Activated CD4-positive, alpha-beta memory T cell treated with anti-CD3 and anti-CD28 coated beads for 36 hours (primary cell): Measurements from ENCODE around the gene SAMD11. TPM values are rescaled to one million over a fixed set of nuclear protein-coding genes. Genes with fewer than 3 reads are reported as not detected.
"Not testable (repeated sequence)": the region's sequence is repeated elsewhere in the genome, so short reads cannot be mapped to it uniquely, and the experiment has no call there.

Experiments
- CTCF ChIA-PET: fragments of 350-600 bp; sonication (Branson Sonifier 250); formaldehyde crosslinking; loops from one replicate; lab custom pipeline; 2021; ENCODE audit warnings: antibody characterized with exemption, inconsistent platforms; lab: Charles Lee
- POLR2A ChIA-PET: fragments of 350-600 bp; sonication (Branson Sonifier 250); formaldehyde crosslinking; loops from one replicate; lab custom pipeline; 2021; ENCODE audit warnings: antibody characterized with exemption; lab: Charles Lee
- DNase-seq: peaks from one replicate; pipeline ENCODE4 v3.0.0-alpha.2; 2020
- H3K27ac Mint-ChIP-seq: one replicate; pipeline ENCODE4 v1.8.0; 2021; ENCODE audit warnings: mixed read lengths
- H3K27me3 Mint-ChIP-seq: one replicate; pipeline ENCODE4 v1.8.0; 2021; ENCODE audit warnings: mixed read lengths
- H3K36me3 Mint-ChIP-seq: one replicate; pipeline ENCODE4 v1.8.0; 2021; ENCODE audit warnings: mixed read lengths
- H3K4me1 Mint-ChIP-seq: one replicate; pipeline ENCODE4 v1.8.0; 2021; ENCODE audit warnings: low read depth, mixed read lengths
- H3K4me3 Mint-ChIP-seq: one replicate; pipeline ENCODE4 v1.8.0; 2021; ENCODE audit warnings: mild to moderate bottlenecking, mixed read lengths
- H3K9me3 Mint-ChIP-seq: one replicate; pipeline ENCODE4 v1.8.0; 2021; ENCODE audit warnings: mixed read lengths
- intact Hi-C: fragments of 100-400 bp; cut with micrococcal nuclease; formaldehyde crosslinking; loops from one replicate; pipeline ENCODE4 v1.15.1; 2023
- total RNA-seq, 2 experiments: library from RNA; stranded (reverse); gene quantifications; one replicate each; pipeline ENCODE4 v1.2.3, GENCODE V29; 2021

Gene SAMD11
- total RNA-seq, 2 experiments from 2014 or later, result not detected

DNA sequence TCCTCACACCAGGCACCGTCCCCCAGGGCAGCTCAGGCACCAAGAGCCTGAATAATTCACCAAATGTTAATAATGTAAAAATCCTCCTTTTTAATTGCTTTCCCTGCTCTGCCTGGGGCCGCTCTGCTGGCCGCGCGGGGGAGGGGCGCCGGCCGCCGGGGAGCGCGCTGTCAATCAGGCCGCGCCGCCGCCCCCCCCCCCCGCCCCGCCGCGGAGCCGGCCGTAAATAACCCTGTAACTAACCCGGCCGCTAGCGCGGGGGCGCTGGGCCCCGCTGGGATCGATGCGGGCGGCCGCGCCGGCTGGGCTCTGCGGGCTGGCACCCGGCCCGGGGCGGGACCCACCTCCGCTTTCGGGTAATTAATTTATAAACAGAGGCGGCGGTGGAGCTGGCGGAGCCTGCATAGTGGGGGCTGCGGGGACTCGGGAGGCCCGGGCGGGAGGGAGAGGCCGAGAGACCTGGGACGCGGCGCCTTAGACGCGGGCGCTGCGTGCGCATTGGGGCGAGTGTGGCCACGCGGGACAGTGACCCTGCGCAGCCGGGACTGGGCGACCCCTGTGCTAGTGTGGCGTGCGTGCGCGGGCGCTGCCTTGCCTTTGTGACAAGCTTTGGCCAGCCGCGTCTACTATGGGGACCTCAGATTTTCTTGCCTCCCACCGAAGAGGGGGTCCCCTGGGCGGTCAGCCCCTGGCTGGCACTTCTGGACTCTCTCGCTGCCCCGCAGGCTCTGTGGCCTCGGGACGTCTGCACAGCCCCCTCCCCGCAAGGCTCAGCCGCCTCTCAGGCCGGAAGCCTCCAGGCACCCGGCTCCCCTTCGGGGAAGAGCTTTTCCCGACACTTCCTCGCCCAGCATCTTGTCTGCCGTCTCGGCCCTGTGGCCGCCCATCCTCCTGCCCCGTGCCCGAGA, 16.6 kb downstream of the SAMD11 start:
- H3K36me3 Mint-ChIP-seq, result peaks cover 11% of the 10 kb centered on the region
- H3K27me3 Mint-ChIP-seq, result peaks cover 24% of the 10 kb centered on the region
- peak overlapping the region; percentile 32 for H3K4me3 Mint-ChIP-seq
- intact Hi-C loops, result no loop called here
- CTCF ChIA-PET, result interaction anchor here (0.7 to 3.0 kb wide), 3 partner anchors 14 to 35 kb away, joined by 3 to 19 read pairs (median 14); no protein-coding TSS in a partner anchor
- no peaks in the 10 kb centered on the region for H3K9me3 Mint-ChIP-seq
- POLR2A ChIA-PET, result interaction anchor here (1.0 kb wide), 1 partner anchor 11 kb away, joined by 3 read pairs; no protein-coding TSS in a partner anchor
- DNase-seq, result no peak
- H3K27ac Mint-ChIP-seq, result no peak overlapping the region
- peaks cover 11% of the 10 kb centered on the region for H3K4me1 Mint-ChIP-seq

- Mint-ChIP-seq H3K27ac (no peak overlapping the region), H3K9me3 (no peaks in the 10 kb centered on the region), H3K4me3 (peak overlapping the region; percentile 50), H3K4me1 (peaks cover 8% of the 10 kb centered on the region), H3K36me3 (peaks cover 17% of the 10 kb centered on the region), H3K27me3 (peaks cover 21% of the 10 kb centered on the region)
- intact Hi-C loops, result no loop called here
- ChIA-PET POLR2A (interaction anchor here (1.0 kb wide), 1 partner anchor 12 kb away, joined by 3 read pairs; no protein-coding TSS in a partner anchor), CTCF (interaction anchor here (0.7 to 2.9 kb wide), 2 partner anchors 15 to 36 kb away, joined by 3 to 14 read pairs; no protein-coding TSS in a partner anchor)
- no peak for DNase-seq
Measured at GRCh38 chr1:941015-941587, 17.4 kb downstream of the SAMD11 start.

DNA sequence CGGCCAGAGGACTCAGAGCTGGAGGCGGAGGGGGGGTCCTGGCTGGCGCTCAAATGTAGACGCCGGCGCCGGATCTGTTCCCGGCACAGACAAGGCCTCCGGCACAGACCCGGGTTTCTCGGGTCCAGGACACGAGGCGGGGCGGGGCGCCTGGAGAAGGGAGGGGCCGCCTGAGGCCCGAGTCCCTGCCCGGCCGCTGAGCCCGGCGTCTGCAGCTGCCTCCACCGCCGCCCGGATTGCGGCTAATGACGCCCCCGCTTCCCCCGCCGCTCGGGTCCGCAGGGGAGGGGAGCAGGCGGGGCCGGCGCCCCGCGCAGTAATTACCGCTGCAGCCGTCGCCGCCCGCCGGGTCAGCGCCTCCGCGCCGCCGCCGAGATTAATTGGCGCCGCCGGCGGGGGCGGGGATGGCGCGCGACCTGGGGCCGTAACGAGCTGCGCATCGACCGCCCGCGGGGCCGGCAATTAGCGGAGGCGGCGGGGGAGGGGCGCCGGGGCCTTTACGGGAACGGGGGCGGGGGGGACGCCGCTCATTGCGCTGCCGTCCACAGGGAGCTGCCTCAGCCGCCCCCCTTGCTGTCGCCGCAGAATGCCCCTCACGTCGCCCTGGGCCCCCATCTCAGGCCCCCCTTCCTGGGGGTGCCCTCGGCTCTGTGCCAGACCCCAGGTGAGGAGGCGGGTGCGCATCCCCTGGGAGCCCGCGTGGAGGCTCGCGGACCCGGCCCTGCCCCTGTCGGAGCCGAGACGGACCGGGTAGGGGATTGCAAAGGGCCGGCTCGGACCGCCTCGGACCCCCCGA, 18.1 kb downstream of the SAMD11 start:
- ChIA-PET POLR2A (interaction anchor here (1.0 kb wide), 2 partner anchors 13 to 16 kb away, joined by 3 read pairs; no protein-coding TSS in a partner anchor), CTCF (interaction anchor here (2.9 kb wide), 1 partner anchor 37 kb away, joined by 14 read pairs; no protein-coding TSS in a partner anchor)
- H3K27me3 Mint-ChIP-seq, result peaks cover 21% of the 10 kb centered on the region
- intact Hi-C loops, result no loop called here
- peaks cover 8% of the 10 kb centered on the region for H3K4me1 Mint-ChIP-seq
- H3K27ac Mint-ChIP-seq, result no peak overlapping the region
- peak overlapping the region; percentile 50 for H3K4me3 Mint-ChIP-seq
- no peak for DNase-seq
- H3K9me3 Mint-ChIP-seq, result no peaks in the 10 kb centered on the region
- peaks cover 17% of the 10 kb centered on the region for H3K36me3 Mint-ChIP-seq

DNA sequence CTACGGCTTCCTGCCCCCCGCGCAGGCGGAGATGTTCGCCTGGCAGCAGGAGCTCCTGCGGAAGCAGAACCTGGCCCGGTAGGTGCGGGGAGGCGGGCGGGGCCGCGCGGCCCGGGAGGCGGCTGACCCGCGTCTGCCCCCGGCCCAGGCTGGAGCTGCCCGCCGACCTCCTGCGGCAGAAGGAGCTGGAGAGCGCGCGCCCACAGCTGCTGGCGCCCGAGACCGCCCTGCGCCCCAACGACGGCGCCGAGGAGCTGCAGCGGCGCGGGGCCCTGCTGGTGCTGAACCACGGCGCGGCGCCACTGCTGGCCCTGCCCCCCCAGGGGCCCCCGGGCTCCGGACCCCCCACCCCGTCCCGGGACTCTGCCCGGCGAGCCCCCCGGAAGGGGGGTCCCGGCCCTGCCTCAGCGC, 18.7 kb downstream of the SAMD11 start:
- POLR2A ChIA-PET, result interaction anchor here (1.0 kb wide), 1 partner anchor 16 kb away, joined by 3 read pairs; no protein-coding TSS in a partner anchor
- H3K9me3 Mint-ChIP-seq, result no peaks in the 10 kb centered on the region
- H3K4me1 Mint-ChIP-seq, result peaks cover 8% of the 10 kb centered on the region
- CTCF ChIA-PET, result interaction anchor here (2.9 kb wide), 1 partner anchor 37 kb away, joined by 14 read pairs; no protein-coding TSS in a partner anchor
- H3K27me3 Mint-ChIP-seq, result peaks cover 20% of the 10 kb centered on the region
- no peak overlapping the region for H3K27ac Mint-ChIP-seq
- H3K4me3 Mint-ChIP-seq, result no peak overlapping the region
- intact Hi-C loops, result no loop called here
- peaks cover 22% of the 10 kb centered on the region for H3K36me3 Mint-ChIP-seq
- no peak for DNase-seq

GRCh38 chr1:942864-943533, 19.3 kb downstream of the SAMD11 start:
- Mint-ChIP-seq H3K27me3 (peaks cover 16% of the 10 kb centered on the region), H3K4me3 (no peak overlapping the region), H3K36me3 (peaks cover 25% of the 10 kb centered on the region), H3K9me3 (no peaks in the 10 kb centered on the region), H3K27ac (no peak overlapping the region), H3K4me1 (peaks cover 8% of the 10 kb centered on the region)
- DNase-seq, result no peak
- intact Hi-C loops, result no loop called here
- POLR2A ChIA-PET, result interaction anchor here (0.9 to 1.0 kb wide), 2 partner anchors 10 to 17 kb away, joined by 3 read pairs; no protein-coding TSS in a partner anchor
- CTCF ChIA-PET, result interaction anchor here (2.9 kb wide), 1 partner anchor 38 kb away, joined by 14 read pairs; no protein-coding TSS in a partner anchor

- no peak for DNase-seq
- H3K36me3 Mint-ChIP-seq, result peaks cover 28% of the 10 kb centered on the region
- intact Hi-C loops, result no loop called here
- no peak overlapping the region for H3K4me3 Mint-ChIP-seq
- H3K27me3 Mint-ChIP-seq, result peaks cover 11% of the 10 kb centered on the region
- H3K27ac Mint-ChIP-seq, result no peak overlapping the region
- H3K4me1 Mint-ChIP-seq, result peaks cover 8% of the 10 kb centered on the region
- CTCF ChIA-PET, result interaction anchor here (1.5 kb wide), 1 partner anchor 120 kb away, joined by 3 read pairs; no protein-coding TSS in a partner anchor
- H3K9me3 Mint-ChIP-seq, result no peaks in the 10 kb centered on the region
- POLR2A ChIA-PET, result interaction anchor here (0.9 kb wide), 1 partner anchor 10 kb away, joined by 3 read pairs; no protein-coding TSS in a partner anchor
Measured at GRCh38 chr1:943545-944340, 20.0 kb downstream of the SAMD11 start.

- Mint-ChIP-seq H3K27me3 (peaks cover 7% of the 10 kb centered on the region), H3K4me3 (no peak overlapping the region), H3K9me3 (no peaks in the 10 kb centered on the region), H3K4me1 (peaks cover 8% of the 10 kb centered on the region), H3K27ac (no peak overlapping the region), H3K36me3 (peaks cover 32% of the 10 kb centered on the region)
- CTCF ChIA-PET, result interaction anchor here (1.5 kb wide), 1 partner anchor 119 kb away, joined by 3 read pairs; no protein-coding TSS in a partner anchor
- intact Hi-C loops, result no loop called here
- POLR2A ChIA-PET, result interaction anchor here (0.9 kb wide), 1 partner anchor 11 kb away, joined by 3 read pairs; no protein-coding TSS in a partner anchor
- no peak for DNase-seq
Measured at GRCh38 chr1:944341-945325, 20.9 kb downstream of the SAMD11 start.

- H3K36me3 Mint-ChIP-seq, result peaks cover 43% of the 10 kb centered on the region
- no peak overlapping the region for H3K4me3 Mint-ChIP-seq
Measured at GRCh38 chr1:945688-946556, 22.2 kb downstream of the SAMD11 start.

GRCh38 chr1:946811-947210, 23.1 kb downstream of the SAMD11 start:
- H3K4me1 Mint-ChIP-seq, DNase-seq, CTCF ChIA-PET, H3K4me3 Mint-ChIP-seq, intact Hi-C loops, H3K27me3 Mint-ChIP-seq, H3K27ac Mint-ChIP-seq, POLR2A ChIA-PET, H3K9me3 Mint-ChIP-seq: not testable (repeated sequence)
- H3K36me3 Mint-ChIP-seq, result peaks cover 48% of the 10 kb centered on the region

More at GRCh38 chr1:945688-946556, 22.2 kb downstream of the SAMD11 start:
- POLR2A ChIA-PET, result no interaction called here
- CTCF ChIA-PET, result no interaction called here
- Mint-ChIP-seq H3K27me3 (peaks cover 4% of the 10 kb centered on the region), H3K9me3 (no peaks in the 10 kb centered on the region), H3K4me1 (peaks cover 4% of the 10 kb centered on the region), H3K27ac (no peak overlapping the region)
- DNase-seq, result no peak
- intact Hi-C loops, result no loop called here
